Measurements from ENCODE around the gene POR.

Gene POR

GRCh38 chr7:76023002-76023401 is 108.0 kb downstream of the POR start:
- TF ChIP-seq CTCF (IDR thresholded peaks at IDR 0.05), result no peak

- TF ChIP-seq CTCF (IDR thresholded peaks at IDR 0.05), result no peak
These were observed 117.0 kb downstream of the POR start for GRCh38 chr7:76031964-76032363.

All from LNCAP (cell line).